HG03095 (cell line): ENCODE data around the gene RAI1.
"Not testable (repeated sequence)": the region's sequence is repeated elsewhere in the genome, so short reads cannot be mapped to it uniquely, and the experiment has no call there.

Source experiments
- ATAC-seq: cut with Tn5 transposase; IDR thresholded peaks from one replicate; pipeline ENCODE4 v1.9.1; 2021; ENCODE audit warnings: moderate library complexity; ENCODE audit not compliant: unreplicated experiment

RAI1 gene

GRCh38 chr17:17680477-17681186 lies 626 bp upstream of the RAI1 start:
- ATAC-seq, result no peak

GRCh38 chr17:17681744-17682292 lies 560 bp downstream of the RAI1 start:
- ATAC-seq, result no peak

GRCh38 chr17:17682293-17682736 lies 1.1 kb downstream of the RAI1 start:
- ATAC-seq, result peak; percentile 38

- peak; percentile 9 for ATAC-seq
These were observed 1.8 kb downstream of the RAI1 start for GRCh38 chr17:17682737-17683680.

- ATAC-seq, result no peak
These were observed 2.6 kb downstream of the RAI1 start for GRCh38 chr17:17683710-17684365.

- no peak for ATAC-seq
These were observed 3.9 kb downstream of the RAI1 start for GRCh38 chr17:17684906-17685774.

GRCh38 chr17:17685775-17686291 lies 4.6 kb downstream of the RAI1 start:
- no peak for ATAC-seq

GRCh38 chr17:17689312-17689711 lies 8.1 kb downstream of the RAI1 start:
- ATAC-seq, result no peak

- not testable (repeated sequence) for ATAC-seq
These were observed 9.0 kb downstream of the RAI1 start for GRCh38 chr17:17690233-17690632.

- ATAC-seq, result peak; percentile 34
These were observed 10.4 kb downstream of the RAI1 start for GRCh38 chr17:17691468-17692263.

- no peak for ATAC-seq
These were observed 11.3 kb downstream of the RAI1 start for GRCh38 chr17:17692353-17693252.

- no peak for ATAC-seq
These were observed 12.3 kb downstream of the RAI1 start for GRCh38 chr17:17693253-17694168.

- peak; percentile 45 for ATAC-seq
These were observed 13.2 kb downstream of the RAI1 start for GRCh38 chr17:17694169-17695081.

GRCh38 chr17:17696085-17696484 lies 14.8 kb downstream of the RAI1 start:
- ATAC-seq, result no peak

- ATAC-seq, result no peak
These were observed 15.8 kb downstream of the RAI1 start for GRCh38 chr17:17696882-17697633.
